ENCODE measurements around the gene BRINP3.

- TF ChIP-seq EZH2phosphoT487 (IDR thresholded peaks at IDR 0.05; ENCODE audit: unreplicated experiment) (no peak), CTCF (conservative IDR thresholded peaks at IDR 0.05; ENCODE audit: low read depth in 2 of 2) (no peak), EZH2 (IDR thresholded peaks at IDR 0.05; ENCODE audit: low read depth, unreplicated experiment) (no peak), REST (IDR thresholded peaks at IDR 0.05; ENCODE audit: unreplicated experiment) (no peak), POLR2AphosphoS5 (IDR thresholded peaks at IDR 0.05; ENCODE audit: low read depth) (no peak)
Measured at GRCh38 chr1:190444464-190444863, 33.2 kb downstream of the BRINP3 start.
